HuH-7.5 (cell line): ENCODE measurements around the gene C1RL.
A peak's percentile ranks its signal among the peaks of the same experiment; 100 is the strongest.
"Not testable (repeated sequence)": the region's sequence is repeated elsewhere in the genome, so short reads cannot be mapped to it uniquely, and the experiment has no call there.

Source experiments
- DNase-seq: peaks from one replicate; pipeline ENCODE4 v3.0.0; 2011; ENCODE audit warnings: low spot score

C1RL gene

GRCh38 chr12:7061596-7061995 lies 47.4 kb downstream of the C1RL start:
- DNase-seq = no peak

GRCh38 chr12:7061138-7061537 lies 47.9 kb downstream of the C1RL start:
- DNase-seq = no peak

DNA sequence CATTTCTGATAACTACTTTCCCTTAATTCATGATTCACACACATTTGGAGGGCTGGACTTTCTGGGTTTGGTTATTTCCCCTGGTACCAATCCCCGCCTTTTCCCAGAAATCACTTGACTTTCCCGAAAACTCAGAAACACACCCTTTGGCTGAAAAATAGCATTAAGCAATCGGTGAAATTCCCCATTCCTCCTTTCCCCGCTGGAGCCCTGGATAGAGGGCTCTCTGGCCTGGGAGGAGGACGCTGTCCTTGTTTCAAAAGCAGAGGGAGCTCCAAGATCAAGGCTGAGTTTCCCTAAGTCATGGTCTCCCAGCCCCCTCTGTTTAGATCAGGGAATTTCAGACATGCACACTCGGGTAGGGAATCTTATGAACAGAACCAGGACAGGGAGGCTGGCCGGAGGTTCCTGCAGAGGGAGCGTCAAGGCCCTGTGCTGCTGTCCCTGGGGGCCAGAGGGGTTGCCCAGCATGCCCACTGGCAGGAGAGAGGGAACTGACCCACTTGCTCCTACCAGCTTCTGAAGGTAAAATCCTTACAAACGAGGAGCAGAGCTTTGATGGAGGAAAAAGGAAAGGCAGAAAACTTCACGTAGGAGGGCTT lies 48.6 kb downstream of the C1RL start, which contains the start of gene C1S:
C1S (plus strand) TSS at position 366 of the 602 bp plus-strand sequence. CDS start 1,195 bp downstream, outside the sequence.
- DNase-seq = peak; percentile 50

- no peak for DNase-seq
Measured at GRCh38 chr12:7059780-7060179, 49.2 kb downstream of the C1RL start.

DNA sequence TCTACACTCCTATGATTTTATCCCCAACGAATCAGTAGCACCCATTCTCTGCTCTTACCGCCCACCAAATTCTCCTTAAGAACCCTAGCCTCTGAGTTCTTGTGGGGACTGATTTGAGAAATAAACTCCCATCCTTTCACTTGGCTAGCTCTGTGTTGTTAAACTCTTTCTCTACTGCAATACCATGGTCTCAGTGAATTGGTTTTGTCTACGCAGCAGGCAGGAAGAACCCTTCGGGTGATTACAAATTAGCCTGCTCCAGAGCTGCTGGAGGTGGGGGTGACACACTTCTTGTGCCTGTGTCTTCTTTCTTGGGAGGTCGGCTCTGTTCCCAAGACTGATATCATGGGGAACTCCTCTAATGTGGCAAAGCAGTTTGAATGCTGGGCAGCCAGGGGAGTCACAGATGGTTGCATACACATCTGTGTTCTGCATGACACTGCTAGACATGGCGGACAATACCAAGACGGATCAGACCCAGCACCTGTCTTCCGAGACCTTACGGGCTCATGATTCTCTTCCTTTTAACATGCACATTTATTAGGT lies 50.1 kb downstream of the C1RL start:
- DNase-seq = no peak

GRCh38 chr12:7058163-7058845 lies 50.7 kb downstream of the C1RL start:
- no peak for DNase-seq

DNA sequence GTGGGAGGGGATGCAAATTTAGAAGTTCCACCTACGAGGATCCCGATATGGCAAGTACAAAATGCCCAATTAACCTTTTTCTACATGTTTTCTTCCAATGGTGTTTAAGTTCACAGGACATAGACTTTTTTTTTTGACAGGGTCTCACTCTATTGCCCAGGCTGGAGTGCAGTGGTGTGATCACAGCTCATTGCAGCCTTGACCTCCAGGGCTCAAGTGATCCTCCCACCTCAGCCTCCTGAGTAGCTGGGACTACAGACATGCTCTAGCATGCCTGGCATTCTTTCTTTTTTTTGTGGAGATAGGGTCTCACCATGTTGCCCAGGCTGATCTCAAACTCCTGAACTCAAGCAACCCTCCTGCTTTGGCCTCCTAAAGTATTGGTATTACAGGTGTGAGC lies 53.3 kb downstream of the C1RL start:
- DNase-seq = not testable (repeated sequence)

- DNase-seq = no peak
Measured at GRCh38 chr12:7054925-7055324, 54.1 kb downstream of the C1RL start.

- not testable (repeated sequence) for DNase-seq
Measured at GRCh38 chr12:7049973-7050372, 59.0 kb downstream of the C1RL start.

DNA sequence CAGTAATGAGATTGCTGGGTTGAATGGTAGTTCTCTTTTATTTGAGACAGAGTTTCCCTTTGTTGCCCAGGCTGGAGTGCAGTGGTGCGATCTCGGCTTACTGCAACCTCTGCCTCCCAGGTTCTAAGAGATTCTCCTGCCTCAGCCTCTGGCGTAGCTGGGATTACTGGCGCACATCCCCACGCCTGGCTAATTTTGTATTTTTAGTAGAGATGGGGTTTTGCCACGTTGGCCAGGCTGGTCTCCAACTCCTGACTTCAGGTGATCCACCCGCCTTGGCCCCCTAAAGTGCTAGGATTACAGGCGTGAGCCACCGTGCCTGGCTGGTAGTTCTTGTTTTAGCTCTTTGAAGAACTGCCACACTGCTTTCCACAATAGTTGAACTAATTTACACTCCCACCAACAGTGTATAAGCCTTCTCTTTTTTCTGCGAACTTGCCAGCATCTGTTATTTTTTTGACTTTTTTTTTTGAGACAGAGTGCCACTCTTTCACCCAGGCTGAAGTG lies 59.5 kb downstream of the C1RL start:
- not testable (repeated sequence) for DNase-seq

DNA sequence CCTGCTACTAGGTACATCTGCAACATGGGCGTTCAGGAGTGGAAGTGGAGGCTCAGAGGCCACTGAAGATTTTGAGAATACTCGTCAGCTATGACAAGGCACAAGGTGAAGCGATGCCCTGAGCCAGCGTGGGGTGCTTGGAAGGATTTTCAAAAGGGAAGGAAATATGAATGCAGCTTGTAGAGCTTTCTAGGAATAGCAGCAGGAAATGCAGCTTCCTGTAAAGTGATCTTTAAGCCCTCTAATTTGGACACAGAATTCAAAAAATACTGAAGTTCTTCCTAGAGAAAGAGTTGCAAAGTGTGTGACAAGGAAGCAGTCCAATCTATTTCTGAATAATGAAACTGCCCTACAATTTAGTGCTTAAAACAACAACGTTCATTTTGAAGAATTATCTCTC lies 61.7 kb downstream of the C1RL start:
- DNase-seq = no peak

GRCh38 chr12:7046383-7047105 lies 62.5 kb downstream of the C1RL start:
- no peak for DNase-seq

DNA sequence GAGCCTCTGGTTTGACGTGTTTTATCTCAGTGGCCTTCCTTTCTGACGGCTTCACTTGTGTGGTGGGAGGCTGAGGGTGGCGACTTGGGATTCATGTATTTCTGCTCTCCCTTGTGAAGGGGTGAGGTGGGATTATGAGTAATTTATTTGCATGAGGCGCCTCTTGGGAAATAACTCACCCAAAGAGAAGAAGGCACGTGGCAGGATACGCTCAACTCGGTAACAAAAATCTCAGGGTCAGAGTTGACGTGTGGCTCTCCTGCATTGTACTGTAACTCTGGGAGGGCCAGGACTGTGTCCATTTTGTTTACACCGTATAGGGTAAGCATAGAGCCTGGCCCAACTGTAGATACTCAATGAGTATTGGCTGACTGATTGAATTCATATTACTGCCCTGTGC lies 63.1 kb downstream of the C1RL start:
- no peak for DNase-seq
